KOPT-K1 (cell line): ENCODE data around the gene USP6.
A peak's percentile ranks its signal among the peaks of the same experiment; 100 is the strongest.
"Not testable (repeated sequence)": the region's sequence is repeated elsewhere in the genome, so short reads cannot be mapped to it uniquely, and the experiment has no call there.

ENCODE experiments used
- H3K27ac ChIP-seq: fragments of 200-600 bp; sonication (generic); 2 replicates; pipeline ENCODE4 v1.5.1; 2016; ENCODE audit warnings: antibody characterized with exemption, mild to moderate bottlenecking, low read depth, low read length; ENCODE audit not compliant: poor library complexity, severe bottlenecking
- H3K36me3 ChIP-seq: fragments of 200-600 bp; sonication (generic); 2 replicates; pipeline ENCODE4 v1.5.1; 2017; ENCODE audit warnings: antibody characterized with exemption, mild to moderate bottlenecking, low read length, moderate library complexity; ENCODE audit not compliant: insufficient read depth
- H3K9me3 ChIP-seq: fragments of 200-600 bp; sonication (generic); 2 replicates; pipeline ENCODE4 v1.5.1; 2017; ENCODE audit warnings: antibody characterized with exemption, low read length, mild to moderate bottlenecking; ENCODE audit not compliant: insufficient read depth, poor library complexity, severe bottlenecking

Gene USP6

GRCh38 chr17:5115673-5116651, at the start of gene USP6:
USP6 (plus strand) TSS chr17:5116032; CDS start chr17:5130368, 14,336 bp downstream.
- H3K27ac ChIP-seq = no peak within 1 kb of the TSS
- H3K9me3 ChIP-seq = peaks cover 6% of the 10 kb centered on the region
- peaks cover 15% of the 10 kb centered on the region for H3K36me3 ChIP-seq

GRCh38 chr17:5068236-5068635, 47.6 kb upstream of the USP6 start:
- no peaks in the 10 kb centered on the region for H3K36me3 ChIP-seq
- H3K9me3 ChIP-seq = no peaks in the 10 kb centered on the region
- H3K27ac ChIP-seq = no peak overlapping the region

- Histone ChIP-seq H3K27ac (no peak overlapping the region), H3K36me3 (no peaks in the 10 kb centered on the region), H3K9me3 (no peaks in the 10 kb centered on the region)
Measured at GRCh38 chr17:5069724-5070123, 46.1 kb upstream of the USP6 start.

GRCh38 chr17:5075472-5075871, 40.4 kb upstream of the USP6 start:
- H3K27ac ChIP-seq, H3K9me3 ChIP-seq, H3K36me3 ChIP-seq: not testable (repeated sequence)

GRCh38 chr17:5077275-5077674, 38.6 kb upstream of the USP6 start:
- H3K27ac ChIP-seq, H3K36me3 ChIP-seq: not testable (repeated sequence)

GRCh38 chr17:5077781-5078105, 38.1 kb upstream of the USP6 start:
- Histone ChIP-seq H3K9me3 (no peaks in the 10 kb centered on the region), H3K36me3 (no peaks in the 10 kb centered on the region), H3K27ac (no peak overlapping the region)

More at GRCh38 chr17:5077275-5077674, 38.6 kb upstream of the USP6 start:
- not testable (repeated sequence) for H3K9me3 ChIP-seq

GRCh38 chr17:5078106-5079028, 37.5 kb upstream of the USP6 start, which contains the start of gene ZFP3:
ZFP3 (plus strand) TSS chr17:5078467; CDS start chr17:5091505, 13,038 bp downstream.
- Histone ChIP-seq H3K27ac (peak within 1 kb of the TSS; percentile 31), H3K36me3 (no peaks in the 10 kb centered on the region), H3K9me3 (no peaks in the 10 kb centered on the region)

- Histone ChIP-seq H3K36me3 (no peaks in the 10 kb centered on the region), H3K9me3 (peaks cover 12% of the 10 kb centered on the region), H3K27ac (no peak overlapping the region)
Measured at GRCh38 chr17:5080591-5080990, 35.2 kb upstream of the USP6 start.

- no peak overlapping the region for H3K27ac ChIP-seq
- peaks cover 98% of the 10 kb centered on the region for H3K9me3 ChIP-seq
- H3K36me3 ChIP-seq = no peaks in the 10 kb centered on the region
Measured at GRCh38 chr17:5092218-5093010, 23.4 kb upstream of the USP6 start.

- Histone ChIP-seq H3K36me3 (no peaks in the 10 kb centered on the region), H3K27ac (no peak overlapping the region), H3K9me3 (peaks cover 60% of the 10 kb centered on the region)
Measured at GRCh38 chr17:5096731-5097100, 19.1 kb upstream of the USP6 start.

GRCh38 chr17:5097101-5097834, 18.6 kb upstream of the USP6 start:
- Histone ChIP-seq H3K27ac (no peak overlapping the region), H3K36me3 (no peaks in the 10 kb centered on the region), H3K9me3 (peaks cover 54% of the 10 kb centered on the region)

- peaks cover 34% of the 10 kb centered on the region for H3K9me3 ChIP-seq
- H3K36me3 ChIP-seq = peaks cover 4% of the 10 kb centered on the region; the same call in 1 of the 2 replicates
Measured at GRCh38 chr17:5099271-5099670, 16.6 kb upstream of the USP6 start.

GRCh38 chr17:5100832-5101231, 15.0 kb upstream of the USP6 start:
- Histone ChIP-seq H3K27ac (no peak overlapping the region), H3K9me3 (peaks cover 20% of the 10 kb centered on the region), H3K36me3 (peaks cover 19% of the 10 kb centered on the region)

More at GRCh38 chr17:5099271-5099670, 16.6 kb upstream of the USP6 start:
- H3K27ac ChIP-seq = no peak overlapping the region

- no peaks in the 10 kb centered on the region for H3K9me3 ChIP-seq
- peaks cover 54% of the 10 kb centered on the region for H3K36me3 ChIP-seq
- peak overlapping the region; percentile 77 for H3K27ac ChIP-seq
Measured at GRCh38 chr17:5110816-5111215, 5.0 kb upstream of the USP6 start.
